Neutrophil (primary cell): ENCODE data around the gene NDUFS4.
"Not testable (repeated sequence)": the region's sequence is repeated elsewhere in the genome, so short reads cannot be mapped to it uniquely, and the experiment has no call there.

Experiments used
- H3K27ac ChIP-seq: fragments of 200-600 bp; sonication (generic); 2 replicates; pipeline ENCODE4 v1.5.1; 2016; ENCODE audit warnings: mild to moderate bottlenecking, moderate library complexity
- H3K27me3 ChIP-seq: fragments of 200-600 bp; sonication (generic); 2 replicates; pipeline ENCODE4 v1.6.0; 2016; ENCODE audit warnings: mild to moderate bottlenecking
- H3K36me3 ChIP-seq: fragments of 200-600 bp; sonication (generic); 2 replicates; pipeline ENCODE4 v1.5.1; 2017
- H3K4me1 ChIP-seq, 2 experiments: fragments of 200-600 bp in 1 of 2; sonication (generic) in 1 of 2; 1 replicate in 1 of 2; 2 replicates in 1 of 2; pipeline versions ENCODE4 v1.5.1 to v1.6.1; 2013 to 2016; ENCODE audit warnings: low read depth in 1 of 2, low read length in 1 of 2, mild to moderate bottlenecking in 1 of 2, moderate library complexity in 1 of 2; ENCODE audit not compliant: control insufficient read depth in 1 of 2, insufficient read depth in 1 of 2
- H3K4me3 ChIP-seq, 2 experiments: fragments of 200-600 bp in 1 of 2; sonication (generic) in 1 of 2; 1 replicate in 1 of 2; 2 replicates in 1 of 2; pipeline ENCODE4 v1.5.1; 2013 to 2016; ENCODE audit warnings: low read depth in 1 of 2, low read length in 1 of 2, mild to moderate bottlenecking in 1 of 2, moderate library complexity in 1 of 2
- H3K9me3 ChIP-seq: fragments of 200-600 bp; sonication (generic); 2 replicates; pipeline ENCODE4 v1.5.1; 2016
- TF ChIP-seq, protein P1 (sequence below): fragments of 200-600 bp; sonication (generic); IDR thresholded peaks from 2 replicates; pipeline ENCODE4 v1.5.1; 2016; ENCODE audit warnings: antibody characterized with exemption

Gene NDUFS4

GRCh38 chr5:53604309-53604708 lies 43.9 kb downstream of the NDUFS4 start:
- Histone ChIP-seq H3K36me3 (peaks cover 19% of the 10 kb centered on the region), H3K4me1 (no peaks in the 10 kb centered on the region), H3K9me3 (no peaks in the 10 kb centered on the region), H3K4me3 (no peak overlapping the region), H3K27me3 (no peaks in the 10 kb centered on the region), H3K27ac (no peak overlapping the region)
- TF ChIP-seq, protein P1, sequence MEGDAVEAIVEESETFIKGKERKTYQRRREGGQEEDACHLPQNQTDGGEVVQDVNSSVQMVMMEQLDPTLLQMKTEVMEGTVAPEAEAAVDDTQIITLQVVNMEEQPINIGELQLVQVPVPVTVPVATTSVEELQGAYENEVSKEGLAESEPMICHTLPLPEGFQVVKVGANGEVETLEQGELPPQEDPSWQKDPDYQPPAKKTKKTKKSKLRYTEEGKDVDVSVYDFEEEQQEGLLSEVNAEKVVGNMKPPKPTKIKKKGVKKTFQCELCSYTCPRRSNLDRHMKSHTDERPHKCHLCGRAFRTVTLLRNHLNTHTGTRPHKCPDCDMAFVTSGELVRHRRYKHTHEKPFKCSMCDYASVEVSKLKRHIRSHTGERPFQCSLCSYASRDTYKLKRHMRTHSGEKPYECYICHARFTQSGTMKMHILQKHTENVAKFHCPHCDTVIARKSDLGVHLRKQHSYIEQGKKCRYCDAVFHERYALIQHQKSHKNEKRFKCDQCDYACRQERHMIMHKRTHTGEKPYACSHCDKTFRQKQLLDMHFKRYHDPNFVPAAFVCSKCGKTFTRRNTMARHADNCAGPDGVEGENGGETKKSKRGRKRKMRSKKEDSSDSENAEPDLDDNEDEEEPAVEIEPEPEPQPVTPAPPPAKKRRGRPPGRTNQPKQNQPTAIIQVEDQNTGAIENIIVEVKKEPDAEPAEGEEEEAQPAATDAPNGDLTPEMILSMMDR = no peak

DNA sequence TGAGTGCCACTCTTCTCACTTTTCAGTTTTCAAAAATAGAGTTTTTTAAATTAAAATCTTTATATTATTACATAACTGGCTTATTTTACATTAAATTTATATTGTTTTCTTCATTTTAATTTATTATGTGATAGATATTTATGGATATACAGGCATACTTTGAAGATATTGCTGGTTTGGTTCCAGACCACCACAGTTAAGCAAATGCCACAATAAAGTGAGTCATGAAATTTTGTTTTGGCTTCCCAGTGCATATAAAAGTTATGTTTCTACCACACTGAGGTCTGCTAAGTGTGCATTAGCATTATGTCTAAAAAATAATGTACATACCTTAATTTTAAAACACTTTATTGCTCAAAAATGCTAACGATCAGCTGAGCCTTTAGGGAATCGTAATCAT lies 47.4 kb downstream of the NDUFS4 start:
- Histone ChIP-seq H3K36me3 (peaks cover 19% of the 10 kb centered on the region), H3K27me3 (no peaks in the 10 kb centered on the region), H3K9me3 (no peaks in the 10 kb centered on the region), H3K4me1 (no peaks in the 10 kb centered on the region), H3K27ac (no peak overlapping the region), H3K4me3 (no peak overlapping the region)
- TF ChIP-seq, protein P1 = no peak

GRCh38 chr5:53608897-53609296 lies 48.5 kb downstream of the NDUFS4 start:
- not testable (repeated sequence) for H3K27ac ChIP-seq, H3K4me3 ChIP-seq, H3K27me3 ChIP-seq, H3K4me1 ChIP-seq, H3K9me3 ChIP-seq
- peaks cover 16% of the 10 kb centered on the region for H3K36me3 ChIP-seq

DNA sequence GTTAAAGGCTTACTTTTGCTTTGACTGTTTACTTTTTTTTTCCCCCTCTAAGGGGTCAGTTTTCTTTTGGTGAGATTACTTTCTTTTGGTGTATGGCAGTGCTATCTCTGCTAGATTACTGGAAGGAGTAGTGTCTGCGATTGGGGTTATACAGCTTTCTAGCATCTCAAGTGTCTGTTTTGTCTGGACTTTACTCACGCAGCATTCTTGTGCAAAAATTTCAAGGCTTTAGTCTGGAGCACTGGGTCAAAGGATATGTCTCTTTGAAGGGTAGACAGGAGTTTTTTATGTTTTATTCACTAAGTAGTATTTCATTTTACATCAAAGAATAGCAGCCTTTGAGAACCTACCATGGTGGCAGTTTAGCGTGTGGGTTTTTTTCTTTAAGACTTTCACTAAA lies 52.6 kb downstream of the NDUFS4 start:
- Histone ChIP-seq H3K4me3 (no peak overlapping the region), H3K36me3 (no peaks in the 10 kb centered on the region), H3K27me3 (no peaks in the 10 kb centered on the region), H3K4me1 (no peaks in the 10 kb centered on the region), H3K9me3 (no peaks in the 10 kb centered on the region), H3K27ac (no peak overlapping the region)
- TF ChIP-seq, protein P1 = no peak

DNA sequence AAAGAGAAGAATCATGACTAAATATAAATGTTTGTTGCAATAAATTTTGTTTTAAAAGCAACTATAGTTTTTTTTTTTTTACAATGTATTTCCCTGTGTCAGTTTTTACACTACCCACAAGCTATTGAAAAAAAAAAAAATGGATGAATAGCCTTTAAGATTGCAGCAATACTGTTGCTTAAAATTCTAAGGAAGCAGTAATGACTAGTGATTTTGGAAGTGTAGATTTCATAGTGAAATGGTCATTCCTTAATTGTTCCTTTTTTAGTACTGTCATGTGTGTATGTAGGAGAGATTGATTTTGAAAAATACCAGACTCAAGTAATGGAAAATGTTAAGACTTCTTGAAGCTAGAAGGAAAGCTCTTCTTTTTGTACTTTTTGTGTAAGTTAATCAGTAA lies 53.1 kb downstream of the NDUFS4 start:
- Histone ChIP-seq H3K4me3 (no peak overlapping the region), H3K9me3 (no peaks in the 10 kb centered on the region), H3K27ac (no peak overlapping the region), H3K4me1 (no peaks in the 10 kb centered on the region), H3K27me3 (no peaks in the 10 kb centered on the region), H3K36me3 (no peaks in the 10 kb centered on the region)
- TF ChIP-seq, protein P1 = no peak

DNA sequence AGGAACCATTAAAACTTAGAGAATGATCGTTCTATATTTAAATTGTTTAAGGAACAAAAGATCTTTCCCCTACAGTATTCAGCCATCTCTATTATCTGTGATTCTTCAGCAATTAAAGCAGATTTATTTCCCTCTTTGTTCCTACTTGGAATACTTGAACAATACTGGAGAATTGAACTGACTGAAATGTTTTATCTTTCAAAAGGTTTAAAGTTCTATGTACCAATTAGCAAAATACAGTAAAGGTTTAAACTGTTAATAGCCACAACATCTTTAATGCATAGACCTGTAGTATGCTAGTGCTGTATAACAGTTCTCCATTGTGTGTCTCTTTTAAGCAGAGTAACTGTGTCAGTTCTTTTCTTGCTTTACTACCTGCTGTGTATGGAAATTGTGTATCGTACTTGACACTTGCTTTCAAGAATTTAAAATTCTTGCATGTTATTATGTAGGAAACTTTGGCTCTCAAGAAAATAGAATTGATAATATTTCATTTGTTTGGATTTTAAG lies 54.0 kb downstream of the NDUFS4 start:
- no peak overlapping the region for H3K4me3 ChIP-seq
- H3K4me1 ChIP-seq = no peaks in the 10 kb centered on the region
- no peaks in the 10 kb centered on the region for H3K27me3 ChIP-seq
- no peaks in the 10 kb centered on the region for H3K9me3 ChIP-seq
- H3K36me3 ChIP-seq = no peaks in the 10 kb centered on the region
- H3K27ac ChIP-seq = no peak overlapping the region
- TF ChIP-seq, protein P1 = no peak
